GM21737 (cell line): ENCODE data around the gene RAB11B.
"Not testable (repeated sequence)": the region's sequence is repeated elsewhere in the genome, so short reads cannot be mapped to it uniquely, and the experiment has no call there.

Source experiments
- ATAC-seq: cut with Tn5 transposase; IDR thresholded peaks from one replicate; pipeline ENCODE4 v1.9.1; 2021; ENCODE audit warnings: mild to moderate bottlenecking, moderate library complexity; ENCODE audit not compliant: unreplicated experiment

Gene RAB11B

GRCh38 chr19:8389891-8390616 is at the start of gene RAB11B:
Gene RAB11B (plus strand): TSS chr19:8390360. CDS start chr19:8390417, 57 bp downstream.
- peak; percentile 89 for ATAC-seq

- not testable (repeated sequence) for ATAC-seq
Measured at GRCh38 chr19:8341504-8341903, 48.7 kb upstream of the RAB11B start.

DNA sequence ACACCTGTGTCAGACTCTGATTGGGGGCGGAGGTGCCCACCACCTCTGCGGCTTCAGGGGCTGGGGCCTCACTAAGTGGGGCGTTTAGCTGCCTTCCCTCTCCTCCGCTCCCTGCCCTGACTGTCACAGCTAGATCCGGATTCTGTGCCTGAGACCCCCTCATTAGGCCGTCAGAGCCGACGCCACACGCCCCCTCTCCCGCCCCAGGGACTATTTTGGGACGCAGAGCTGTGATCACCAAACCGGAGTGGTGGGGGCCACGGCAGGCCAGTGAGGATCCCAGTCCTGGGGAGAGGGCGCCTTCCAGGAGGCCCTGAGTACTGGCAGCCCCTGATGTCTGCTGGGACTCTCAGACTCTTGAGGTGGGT is 47.9 kb upstream of the RAB11B start:
- no peak for ATAC-seq

DNA sequence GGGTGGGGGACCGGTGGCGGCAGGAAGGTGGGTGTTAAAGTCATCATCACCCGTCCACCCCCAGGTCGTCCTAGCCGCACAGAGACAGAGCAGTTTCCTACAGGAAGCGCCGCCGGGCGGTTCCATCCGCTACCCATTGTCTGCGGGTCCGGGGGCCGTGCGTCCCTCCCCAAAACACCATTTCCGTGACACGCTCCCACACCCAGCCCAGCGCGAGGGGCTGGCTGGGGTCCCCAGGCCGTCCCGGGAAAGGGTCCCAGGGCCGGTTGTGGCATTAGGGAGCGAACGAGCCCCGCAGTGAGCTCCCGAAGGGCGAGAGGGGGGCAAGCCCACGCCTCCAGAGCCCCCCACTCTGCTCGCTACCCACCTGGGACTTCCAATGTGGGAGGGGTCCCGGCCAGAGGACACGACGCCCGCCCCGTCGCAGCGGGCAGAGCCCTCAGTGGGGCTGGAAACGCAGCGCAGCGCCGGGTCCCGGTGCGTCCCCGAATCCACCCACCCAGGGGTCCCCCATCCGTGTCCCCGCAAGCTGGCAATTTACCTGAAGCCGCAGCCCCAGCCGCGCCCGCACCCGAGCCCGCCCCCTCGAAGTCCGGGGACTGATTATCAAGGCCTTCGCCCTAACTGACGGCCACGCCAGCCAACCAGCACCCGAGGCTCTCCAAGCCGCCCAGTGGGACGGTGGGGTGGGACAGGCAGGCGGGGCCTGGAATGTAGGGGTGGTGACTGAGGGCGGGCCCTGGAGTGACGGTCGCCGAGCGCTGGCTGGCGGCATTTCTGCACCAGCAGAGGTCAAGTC is 47.3 kb upstream of the RAB11B start, which contains the start of gene KANK3:
KANK3 (minus strand) TSS at position 579 of the 799 bp plus-strand sequence. CDS start 5,434 bp downstream, outside the sequence.
- peak; percentile 98 for ATAC-seq

DNA sequence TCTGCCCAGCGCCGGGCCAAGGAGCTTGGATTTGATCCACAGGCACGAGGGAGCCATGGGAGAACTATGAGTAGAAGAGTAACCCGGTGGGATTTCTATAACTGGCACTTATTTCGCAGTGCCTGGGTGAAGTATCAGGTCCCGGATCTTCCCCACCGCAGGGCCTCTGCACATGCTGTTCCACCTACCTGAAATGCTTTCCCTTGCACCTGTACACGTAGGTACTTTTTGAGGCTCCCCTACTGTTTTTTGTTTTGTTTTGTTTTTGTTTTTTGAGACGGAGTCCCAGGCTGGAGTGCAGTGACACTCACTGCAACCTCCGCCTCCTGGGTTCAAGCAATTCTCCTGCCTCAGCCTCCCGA is 46.7 kb upstream of the RAB11B start:
- ATAC-seq = no peak

- not testable (repeated sequence) for ATAC-seq
Measured at GRCh38 chr19:8349629-8350372, 40.4 kb upstream of the RAB11B start.

DNA sequence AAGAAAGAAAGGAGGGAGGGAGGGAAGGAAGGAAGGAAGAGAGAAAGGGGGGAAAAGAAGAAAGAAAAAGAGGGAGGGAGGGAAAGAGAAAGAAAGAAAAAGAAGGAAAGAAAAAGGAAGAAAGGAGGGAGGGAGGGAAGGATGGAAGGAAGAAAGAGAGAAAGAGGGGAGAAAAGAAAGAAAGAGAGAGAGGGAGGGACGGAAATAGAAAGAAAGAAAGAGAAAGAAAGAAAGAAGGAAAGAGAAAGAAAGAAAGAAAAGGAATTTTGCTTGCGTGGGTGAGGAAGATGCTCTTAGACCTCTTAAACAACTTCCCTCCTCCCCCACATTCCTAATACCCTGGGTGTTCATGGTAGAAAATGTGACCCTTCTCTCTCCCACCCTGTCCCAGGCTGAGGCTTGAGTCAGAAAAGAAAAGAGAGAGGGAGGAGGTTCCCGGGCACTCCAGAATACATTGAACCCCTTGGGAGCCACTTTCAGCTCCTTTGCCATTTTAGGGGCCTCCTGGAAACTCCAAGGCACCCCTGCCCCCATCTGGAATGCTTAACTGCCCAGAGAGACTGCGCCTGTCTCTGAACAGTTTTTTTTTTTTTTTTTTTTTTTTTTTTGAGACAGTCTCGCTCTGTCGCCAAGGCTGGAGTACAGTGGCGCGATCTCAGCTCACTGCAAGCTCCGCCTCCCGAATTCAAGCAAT is 37.9 kb upstream of the RAB11B start:
- ATAC-seq = no peak

GRCh38 chr19:8352845-8353244 is 37.3 kb upstream of the RAB11B start:
- not testable (repeated sequence) for ATAC-seq

DNA sequence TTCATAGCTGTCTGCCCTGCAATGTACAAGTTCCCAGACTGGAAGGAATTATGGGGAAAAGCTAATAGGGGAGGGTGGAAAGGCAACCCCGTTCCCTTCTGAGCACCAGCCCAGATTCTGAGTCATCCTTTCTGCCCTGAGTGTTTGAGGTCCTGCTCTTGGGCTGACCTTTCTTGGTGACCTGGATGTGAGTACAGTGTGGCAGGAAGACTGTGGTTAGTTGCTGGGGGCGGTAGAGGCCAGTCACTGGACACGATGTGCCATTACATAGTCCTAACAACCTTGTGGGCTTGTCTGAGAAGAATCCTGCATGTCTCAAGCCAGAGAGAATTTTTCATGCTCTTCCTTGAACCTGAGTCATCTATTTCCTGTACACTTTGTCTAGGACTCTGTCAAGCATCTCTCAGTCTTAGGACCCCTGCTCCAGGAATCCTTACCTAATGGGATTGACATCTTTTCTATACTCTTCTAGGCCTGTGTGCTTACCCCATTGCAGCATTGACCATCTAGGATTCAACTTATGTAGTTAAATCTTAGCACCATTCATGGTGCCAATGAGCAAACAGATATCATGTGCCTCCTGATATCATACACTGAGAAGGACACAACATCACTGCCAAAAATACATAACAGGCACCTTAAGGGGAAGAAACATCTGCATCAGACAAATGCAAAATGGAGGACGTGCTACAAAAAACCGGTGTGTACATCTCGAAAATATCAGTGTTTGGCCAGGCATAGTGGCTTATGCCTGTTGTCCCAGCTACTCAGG is 34.3 kb upstream of the RAB11B start:
- ATAC-seq = no peak

DNA sequence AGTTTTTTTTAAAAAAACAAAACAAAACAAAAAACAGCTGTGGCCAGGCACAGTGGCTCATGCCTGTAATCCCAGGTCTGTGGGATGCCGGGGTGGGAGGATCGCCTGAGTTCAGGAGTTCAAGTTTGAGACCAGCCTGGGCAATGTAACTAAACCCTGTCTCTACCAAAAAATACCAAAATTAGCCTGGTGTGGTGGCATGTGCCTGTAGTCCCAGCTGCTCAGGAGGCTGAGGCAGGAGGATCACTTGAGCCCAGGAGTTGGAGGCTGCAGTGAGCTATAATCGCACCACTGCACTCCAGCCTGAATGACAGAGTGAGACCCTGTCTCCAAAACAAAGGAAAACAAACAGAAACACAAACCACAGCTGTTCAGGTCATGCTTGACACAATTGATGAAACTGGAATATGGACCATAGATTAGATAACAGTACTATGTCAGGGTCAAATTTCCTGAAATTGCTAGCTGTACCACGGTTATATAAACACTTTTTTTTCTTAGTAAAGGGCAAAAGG is 33.1 kb upstream of the RAB11B start:
- ATAC-seq = no peak

DNA sequence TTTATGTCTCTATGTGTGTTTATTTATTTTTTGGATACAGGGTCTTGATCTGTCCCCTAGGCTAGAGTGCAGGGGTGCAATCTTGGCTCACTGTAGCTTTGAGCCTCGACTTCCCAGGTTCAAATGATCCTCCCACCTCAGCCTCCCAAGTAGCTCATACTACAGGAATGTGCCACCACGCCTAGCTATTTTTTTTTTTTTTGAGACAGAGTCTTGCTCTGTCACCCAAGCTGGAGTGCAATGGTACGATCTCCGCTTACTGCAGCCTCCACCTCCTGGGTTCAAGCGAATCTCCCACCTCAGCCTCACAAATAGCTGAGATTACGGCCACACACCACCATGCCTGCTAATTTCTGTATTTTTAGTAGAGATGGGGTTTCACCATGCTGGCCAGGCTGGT is 31.2 kb upstream of the RAB11B start:
- ATAC-seq = no peak

DNA sequence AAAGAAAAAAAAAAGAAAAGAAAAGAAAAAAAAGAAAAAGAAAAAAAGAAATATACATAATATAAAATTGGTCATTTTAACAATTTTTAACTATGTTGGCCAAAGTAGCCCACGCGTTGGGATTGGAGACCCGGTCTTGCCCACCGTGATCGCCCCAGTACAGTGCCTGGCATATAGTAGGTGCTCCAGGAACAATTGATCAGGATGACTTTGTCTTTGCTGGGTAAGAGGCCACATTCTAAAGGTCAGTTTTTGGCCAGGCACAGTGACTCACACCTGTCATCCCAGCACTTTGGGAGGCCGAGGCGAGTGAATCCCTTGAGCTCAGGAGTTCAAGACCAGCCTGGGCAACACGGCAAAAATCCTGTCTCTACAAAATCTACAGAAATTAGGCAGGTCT is 30.0 kb upstream of the RAB11B start:
- no peak for ATAC-seq

DNA sequence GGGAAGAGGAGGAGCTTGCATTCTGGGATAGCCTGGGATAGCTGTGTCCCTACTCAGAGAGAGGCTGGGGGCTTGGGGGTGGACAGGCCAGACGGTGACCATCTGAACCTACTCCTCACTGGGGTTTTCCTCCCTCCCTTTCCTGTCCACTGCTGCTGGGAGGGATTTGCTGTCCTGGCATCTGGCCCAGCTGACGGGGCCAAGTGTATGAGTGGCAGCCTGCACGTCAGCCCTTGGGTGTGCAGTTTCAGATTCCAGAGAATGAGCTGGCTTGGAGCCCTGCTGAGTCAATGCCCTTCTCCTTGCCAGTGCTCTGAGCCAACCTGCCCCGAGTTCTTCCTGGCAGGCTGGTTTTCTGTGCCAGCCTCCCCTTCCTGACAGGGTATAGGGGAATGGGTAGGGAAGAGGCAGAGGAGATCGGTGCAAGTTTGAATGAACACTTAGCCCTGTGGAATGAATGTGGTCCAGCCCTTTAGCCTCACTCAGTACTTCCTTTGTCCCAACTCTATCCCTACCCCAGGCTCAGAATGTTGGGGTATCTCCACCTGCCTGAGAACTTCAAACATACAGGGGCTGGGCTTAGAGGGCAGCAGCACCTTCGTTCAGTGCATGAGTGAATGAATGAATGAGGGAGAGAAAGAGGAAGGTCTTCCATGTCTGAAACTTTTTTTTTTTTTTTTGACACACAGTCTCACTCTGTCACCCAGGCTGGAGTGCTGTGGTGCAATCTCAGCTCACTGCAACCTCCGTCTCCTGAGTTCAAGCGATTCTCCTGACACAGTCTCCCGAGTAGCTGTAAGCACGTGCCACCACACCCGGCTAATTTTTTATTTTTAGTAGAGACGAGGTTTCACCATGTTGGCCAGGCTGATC is 28.0 kb upstream of the RAB11B start:
- no peak for ATAC-seq

DNA sequence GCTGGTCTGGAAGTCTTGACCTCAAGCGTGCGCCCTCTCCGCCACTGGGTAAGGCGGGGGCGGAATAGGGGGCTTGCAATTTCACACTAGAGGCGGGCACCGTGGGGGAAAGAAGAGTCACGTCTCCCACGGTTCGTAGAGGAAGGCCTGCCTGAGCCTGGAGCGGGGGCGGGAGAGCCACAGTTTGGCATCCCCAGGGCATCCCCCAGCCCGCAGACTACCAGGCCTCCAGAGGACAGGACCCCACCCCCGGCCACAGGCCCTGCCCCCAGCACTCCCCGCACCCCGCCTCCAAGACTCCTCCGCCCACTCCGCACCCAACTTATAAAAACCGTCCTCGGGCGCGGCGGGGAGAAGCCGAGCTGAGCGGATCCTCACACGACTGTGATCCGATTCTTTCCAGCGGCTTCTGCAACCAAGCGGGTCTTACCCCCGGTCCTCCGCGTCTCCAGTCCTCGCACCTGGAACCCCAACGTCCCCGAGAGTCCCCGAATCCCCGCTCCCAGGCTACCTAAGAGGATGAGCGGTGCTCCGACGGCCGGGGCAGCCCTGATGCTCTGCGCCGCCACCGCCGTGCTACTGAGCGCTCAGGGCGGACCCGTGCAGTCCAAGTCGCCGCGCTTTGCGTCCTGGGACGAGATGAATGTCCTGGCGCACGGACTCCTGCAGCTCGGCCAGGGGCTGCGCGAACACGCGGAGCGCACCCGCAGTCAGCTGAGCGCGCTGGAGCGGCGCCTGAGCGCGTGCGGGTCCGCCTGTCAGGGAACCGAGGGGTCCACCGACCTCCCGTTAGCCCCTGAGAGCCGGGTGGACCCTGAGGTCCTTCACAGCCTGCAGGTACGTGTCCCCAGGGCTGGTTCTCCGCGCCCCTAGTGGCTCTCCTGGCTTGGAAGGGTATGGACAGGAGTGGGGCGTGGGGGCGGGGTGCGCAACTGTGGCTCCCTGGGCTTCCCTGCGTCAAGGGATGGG is 26.1 kb upstream of the RAB11B start, which contains the start of gene ANGPTL4:
ANGPTL4 (plus strand) TSS at position 353 of the 969 bp plus-strand sequence; CDS start at position 520, 167 bp downstream.
- ATAC-seq = no peak

DNA sequence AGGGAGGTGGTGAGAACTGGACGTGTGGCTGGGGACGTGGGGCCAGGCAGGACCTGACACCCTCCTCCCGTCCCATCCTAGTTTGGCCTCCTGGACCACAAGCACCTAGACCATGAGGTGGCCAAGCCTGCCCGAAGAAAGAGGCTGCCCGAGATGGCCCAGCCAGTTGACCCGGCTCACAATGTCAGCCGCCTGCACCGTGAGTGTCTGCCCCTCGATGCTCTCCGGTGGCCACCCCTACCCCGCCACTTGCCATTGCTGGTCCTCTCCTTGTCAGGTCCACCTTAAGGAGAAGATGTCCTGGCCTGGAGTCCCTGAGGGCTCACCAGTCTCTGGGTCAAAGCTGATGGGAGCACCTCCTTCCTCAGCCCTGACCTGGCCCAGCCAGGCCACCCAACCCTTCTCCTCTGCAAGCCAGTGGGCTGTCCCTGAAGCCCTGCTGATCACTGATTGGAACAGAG is 24.0 kb upstream of the RAB11B start:
- no peak for ATAC-seq

GRCh38 chr19:8366961-8367326 is 23.2 kb upstream of the RAB11B start:
- ATAC-seq = no peak

GRCh38 chr19:8367327-8368001 is 22.7 kb upstream of the RAB11B start:
- no peak for ATAC-seq
